Fibroblast of the conjunctiva (primary cell): ENCODE data around the gene SEMA3D.

Source experiments
- DNase-seq: peaks from one replicate; pipeline ENCODE4 v3.0.0-alpha.2; 2010; ENCODE audit warnings: low read depth

SEMA3D gene

GRCh38 chr7:85184599-85185423 is 2.0 kb downstream of the SEMA3D start:
- peak; percentile 29 for DNase-seq

GRCh38 chr7:85183296-85183695 is 3.6 kb downstream of the SEMA3D start:
- no peak for DNase-seq

GRCh38 chr7:85178531-85179298 is 8.1 kb downstream of the SEMA3D start:
- DNase-seq, result no peak

GRCh38 chr7:85177316-85177715 is 9.5 kb downstream of the SEMA3D start:
- no peak for DNase-seq

- DNase-seq, result no peak
Observed at GRCh38 chr7:85176197-85176596, 10.7 kb downstream of the SEMA3D start.

GRCh38 chr7:85175217-85175616 is 11.6 kb downstream of the SEMA3D start:
- DNase-seq, result peak; percentile 14

- peak; percentile 58 for DNase-seq
Observed at GRCh38 chr7:85172530-85172941, 14.3 kb downstream of the SEMA3D start.

GRCh38 chr7:85167636-85168035 is 19.2 kb downstream of the SEMA3D start:
- no peak for DNase-seq

- no peak for DNase-seq
Observed at GRCh38 chr7:85165263-85165662, 21.6 kb downstream of the SEMA3D start.

- no peak for DNase-seq
Observed at GRCh38 chr7:85164376-85164775, 22.5 kb downstream of the SEMA3D start.

- DNase-seq, result no peak
Observed at GRCh38 chr7:85162721-85163120, 24.1 kb downstream of the SEMA3D start.

GRCh38 chr7:85160223-85160622 is 26.6 kb downstream of the SEMA3D start:
- DNase-seq, result no peak

- DNase-seq, result no peak
Observed at GRCh38 chr7:85159003-85159402, 27.9 kb downstream of the SEMA3D start.

GRCh38 chr7:85156661-85157208 is 30.1 kb downstream of the SEMA3D start:
- no peak for DNase-seq

- no peak for DNase-seq
Observed at GRCh38 chr7:85154282-85154937, 32.4 kb downstream of the SEMA3D start.

GRCh38 chr7:85153715-85154114 is 33.1 kb downstream of the SEMA3D start:
- no peak for DNase-seq

GRCh38 chr7:85150624-85151023 is 36.2 kb downstream of the SEMA3D start:
- no peak for DNase-seq

- DNase-seq, result no peak
Observed at GRCh38 chr7:85144771-85145170, 42.1 kb downstream of the SEMA3D start.

GRCh38 chr7:85135977-85136376 is 50.9 kb downstream of the SEMA3D start:
- DNase-seq, result peak; percentile 12

- DNase-seq, result no peak
Observed at GRCh38 chr7:85133560-85133959, 53.3 kb downstream of the SEMA3D start.

GRCh38 chr7:85133006-85133405 is 53.9 kb downstream of the SEMA3D start:
- DNase-seq, result no peak

GRCh38 chr7:85130702-85131101 is 56.2 kb downstream of the SEMA3D start:
- DNase-seq, result no peak
